Uterus (tissue), 2 donors: ENCODE results near the gene CTTNBP2.

Source experiments
- CTCF ChIP-seq, 4 experiments: fragments of 200-600 bp in 2 of 4; fragments of 450-650 bp in 2 of 4; sonication (generic) in 2 of 4; IDR thresholded peaks; one replicate each; pipeline ENCODE4 v1.5.1; 2016 to 2019; ENCODE audit warnings: antibody characterized with exemption in 4 of 4, mild to moderate bottlenecking in 2 of 4, moderate library complexity in 1 of 4
- POLR2A ChIP-seq, 2 donors: fragments of 450-650 bp; IDR thresholded peaks; one replicate each; pipeline ENCODE4 v1.6.1; 2016; ENCODE audit warnings: antibody characterized with exemption in 2 of 2, mild to moderate bottlenecking in 1 of 2, moderate library complexity in 1 of 2

- TF ChIP-seq CTCF (IDR thresholded peaks at IDR 0.05) (no peak), POLR2A (IDR thresholded peaks at IDR 0.05) (no peak)
Measured at GRCh38 chr7:117781707-117782106, 91.5 kb downstream of the CTTNBP2 start.
